ENCODE results near the gene TBC1D2B.

TBC1D2B gene

DNA sequence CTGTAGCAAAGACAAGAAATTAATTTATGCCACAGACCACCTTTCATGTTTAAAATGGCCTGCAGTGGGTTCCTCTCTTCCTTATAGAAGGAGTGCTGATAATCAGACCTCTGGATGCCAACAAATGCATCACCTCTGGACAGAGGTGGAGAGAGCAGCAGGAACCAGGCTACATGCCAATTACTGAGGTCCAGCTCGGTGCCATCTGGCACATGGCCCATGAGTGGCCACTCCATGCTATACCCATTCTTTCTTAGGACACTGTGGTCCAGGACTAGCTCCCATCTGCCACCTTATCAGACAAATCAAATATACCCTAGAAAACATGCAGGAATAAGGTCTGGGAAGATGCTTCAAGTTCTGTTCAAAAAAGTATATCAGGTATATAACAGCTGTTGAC is 60.7 kb downstream of the TBC1D2B start:
- H3K4me3 ChIP-seq (ENCODE audit: low read depth, low read length): no peak overlapping the region
- no peak for DNase-seq (ENCODE audit: low read depth)
- TF ChIP-seq, protein P1, sequence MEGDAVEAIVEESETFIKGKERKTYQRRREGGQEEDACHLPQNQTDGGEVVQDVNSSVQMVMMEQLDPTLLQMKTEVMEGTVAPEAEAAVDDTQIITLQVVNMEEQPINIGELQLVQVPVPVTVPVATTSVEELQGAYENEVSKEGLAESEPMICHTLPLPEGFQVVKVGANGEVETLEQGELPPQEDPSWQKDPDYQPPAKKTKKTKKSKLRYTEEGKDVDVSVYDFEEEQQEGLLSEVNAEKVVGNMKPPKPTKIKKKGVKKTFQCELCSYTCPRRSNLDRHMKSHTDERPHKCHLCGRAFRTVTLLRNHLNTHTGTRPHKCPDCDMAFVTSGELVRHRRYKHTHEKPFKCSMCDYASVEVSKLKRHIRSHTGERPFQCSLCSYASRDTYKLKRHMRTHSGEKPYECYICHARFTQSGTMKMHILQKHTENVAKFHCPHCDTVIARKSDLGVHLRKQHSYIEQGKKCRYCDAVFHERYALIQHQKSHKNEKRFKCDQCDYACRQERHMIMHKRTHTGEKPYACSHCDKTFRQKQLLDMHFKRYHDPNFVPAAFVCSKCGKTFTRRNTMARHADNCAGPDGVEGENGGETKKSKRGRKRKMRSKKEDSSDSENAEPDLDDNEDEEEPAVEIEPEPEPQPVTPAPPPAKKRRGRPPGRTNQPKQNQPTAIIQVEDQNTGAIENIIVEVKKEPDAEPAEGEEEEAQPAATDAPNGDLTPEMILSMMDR (IDR thresholded peaks at IDR 0.05; ENCODE audit: low read depth, low read length, missing control alignments): no peak

DNA sequence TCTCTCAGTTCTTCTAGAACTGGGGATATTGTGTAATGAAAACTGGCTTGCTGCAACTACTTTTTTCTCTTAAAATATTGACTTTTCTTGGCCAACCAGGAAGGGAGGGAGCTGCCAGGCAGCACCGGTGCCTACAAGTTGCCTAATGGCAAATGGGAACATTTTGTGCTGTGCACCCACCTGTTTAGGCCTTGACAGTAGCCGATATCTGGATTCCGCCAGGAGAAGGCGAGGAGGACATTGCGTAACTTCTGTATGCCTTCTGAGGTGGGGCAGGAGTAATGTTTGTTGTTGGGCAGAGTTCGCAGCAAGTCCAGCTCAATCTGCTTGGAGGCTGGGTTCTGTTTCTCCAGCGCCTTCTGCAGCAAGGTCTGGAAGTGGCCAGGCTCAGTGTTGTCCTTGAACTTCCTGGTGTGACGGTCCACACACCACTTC is 64.9 kb downstream of the TBC1D2B start:
- TF ChIP-seq, protein P1 (IDR thresholded peaks at IDR 0.05; ENCODE audit: low read depth, low read length, missing control alignments): no peak
- no peak for DNase-seq (ENCODE audit: low read depth)
- H3K4me3 ChIP-seq (ENCODE audit: low read depth, low read length): no peak overlapping the region

DNA sequence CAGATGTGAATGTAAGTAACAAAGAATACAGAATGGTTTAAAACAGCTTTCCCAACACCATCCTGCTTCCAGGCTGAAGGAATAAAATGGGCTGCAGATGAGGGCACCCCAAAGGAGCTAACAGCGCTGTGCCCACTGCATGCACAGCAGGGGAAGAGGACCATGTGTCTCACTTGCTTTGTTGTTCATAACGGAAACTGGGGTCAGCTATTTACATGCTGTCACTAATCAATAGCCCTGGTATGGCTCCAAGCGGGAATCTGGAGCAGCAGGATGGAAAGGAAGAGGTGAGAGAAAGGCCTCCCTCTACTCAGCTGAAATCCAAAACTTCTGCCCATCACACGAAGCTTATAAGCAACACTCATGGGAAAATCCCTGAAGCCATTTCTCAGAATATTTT is 67.4 kb downstream of the TBC1D2B start:
- TF ChIP-seq, protein P1 (IDR thresholded peaks at IDR 0.05; ENCODE audit: low read depth, low read length, missing control alignments): no peak
- no peak overlapping the region for H3K4me3 ChIP-seq (ENCODE audit: low read depth, low read length)
- no peak for DNase-seq (ENCODE audit: low read depth)

DNA sequence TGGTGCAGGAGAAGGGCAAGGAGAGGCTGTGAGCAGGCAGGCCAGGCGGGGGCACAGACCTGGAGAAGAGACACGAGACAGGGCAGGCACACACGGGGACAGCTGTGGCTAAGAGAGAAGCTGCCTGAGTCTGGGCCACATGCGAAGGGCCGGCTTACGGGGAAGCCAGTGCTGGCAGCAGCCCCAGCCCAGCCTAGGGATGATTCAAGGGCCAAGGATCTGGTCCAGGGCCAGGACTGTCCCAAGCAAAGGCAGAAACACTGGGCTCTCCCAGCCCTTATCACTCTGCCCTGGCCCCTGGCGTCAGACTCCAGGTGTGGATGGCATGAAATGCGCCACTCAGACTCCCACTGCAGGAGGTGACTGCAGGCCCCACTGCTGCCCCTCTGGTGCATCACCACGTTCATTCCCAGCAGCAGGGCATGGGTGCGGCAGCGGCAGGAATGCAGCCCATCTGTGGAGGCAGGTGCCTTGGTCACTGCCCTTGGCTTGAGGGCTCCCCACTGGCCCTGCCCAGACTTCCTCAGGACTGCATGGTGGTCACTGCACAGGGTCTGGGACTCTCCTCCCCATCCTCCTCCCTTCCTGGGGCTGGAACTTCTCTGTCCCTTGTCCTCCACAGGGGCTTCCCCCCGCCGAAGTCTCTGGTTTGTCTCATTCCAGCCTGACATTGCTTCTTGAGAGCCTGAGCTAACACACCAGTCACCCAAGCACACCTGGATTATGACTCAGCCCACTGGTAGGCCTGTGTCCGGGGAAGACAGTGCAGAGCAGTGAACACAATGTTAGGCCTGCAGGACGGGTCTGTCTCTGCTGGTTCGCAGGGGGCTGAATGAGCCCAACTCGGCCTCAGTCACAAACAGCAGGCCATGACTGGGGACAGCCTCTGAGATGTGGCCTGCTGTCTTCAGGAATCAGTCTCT is 69.3 kb downstream of the TBC1D2B start:
- H3K4me3 ChIP-seq (ENCODE audit: low read depth, low read length): no peak overlapping the region
- no peak for DNase-seq (ENCODE audit: low read depth)
- TF ChIP-seq, protein P1 (IDR thresholded peaks at IDR 0.05; ENCODE audit: low read depth, low read length, missing control alignments): no peak

DNA sequence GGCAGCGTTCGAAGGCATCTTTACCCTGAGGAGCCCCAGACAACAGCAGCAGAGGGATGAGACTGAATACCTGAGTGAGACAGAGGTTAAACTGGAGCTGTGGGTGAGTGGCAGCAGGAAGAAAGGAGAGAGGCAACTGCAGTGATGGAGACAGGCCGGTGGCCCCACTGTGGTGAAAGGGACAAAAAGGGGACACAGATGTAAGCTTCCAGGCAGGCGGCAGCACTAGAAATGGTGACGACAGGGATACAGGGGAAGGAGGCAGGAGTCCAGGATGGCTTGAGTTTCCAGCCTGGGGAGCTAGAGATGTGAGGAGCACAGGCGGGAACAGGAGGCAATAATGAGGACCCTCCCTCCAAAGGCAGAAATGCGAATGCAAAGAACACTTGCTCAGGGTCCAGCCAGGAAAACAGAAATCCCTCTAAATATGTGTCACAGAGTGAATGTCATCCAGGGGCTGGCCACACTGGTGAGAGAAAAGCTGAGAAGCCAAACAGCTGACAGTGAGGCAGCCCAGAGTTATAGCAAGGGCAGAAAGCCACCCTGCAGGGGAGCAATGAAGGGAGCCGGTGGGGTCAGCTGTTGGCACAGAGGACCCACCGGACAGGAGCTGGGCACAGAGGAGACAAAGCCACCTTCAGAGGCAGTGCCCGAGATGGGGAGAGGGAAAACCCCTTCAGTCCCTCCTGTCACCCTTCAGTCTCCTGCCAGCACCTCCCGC is 70.1 kb downstream of the TBC1D2B start:
- DNase-seq (ENCODE audit: low read depth): no peak
- no peak overlapping the region for H3K4me3 ChIP-seq (ENCODE audit: low read depth, low read length)
- TF ChIP-seq, protein P1 (IDR thresholded peaks at IDR 0.05; ENCODE audit: low read depth, low read length, missing control alignments): no peak

DNA sequence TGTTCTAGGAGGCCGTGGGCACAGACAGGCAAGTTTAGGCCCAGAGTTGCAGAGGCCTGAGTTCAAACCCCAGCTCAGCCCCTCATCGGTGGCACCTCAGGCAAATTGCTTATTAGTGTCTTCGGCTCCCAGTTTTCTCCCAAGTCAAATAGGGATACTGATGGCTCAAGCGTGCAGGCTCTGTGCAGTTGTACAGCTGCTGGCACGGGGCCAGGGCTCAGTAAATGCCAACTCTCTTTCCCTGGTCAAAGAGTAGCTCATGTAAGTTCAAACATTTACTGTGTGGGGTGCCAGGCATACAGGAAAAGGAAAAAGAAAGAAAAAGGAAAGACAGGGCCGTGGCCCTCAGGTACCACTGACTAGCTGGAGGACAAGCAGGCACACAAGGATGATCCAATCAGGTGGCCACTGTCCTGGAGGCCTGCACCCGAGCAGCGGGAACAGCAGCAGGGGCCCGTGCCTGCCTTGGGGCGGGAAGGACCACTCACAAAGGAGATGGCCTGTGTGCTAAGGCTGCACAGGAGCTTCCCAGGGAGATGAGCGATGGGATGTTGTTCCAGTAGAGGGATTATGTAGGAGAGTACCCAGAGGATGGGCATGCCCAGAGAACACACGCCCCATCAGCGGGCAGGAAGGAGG is 70.8 kb downstream of the TBC1D2B start:
- TF ChIP-seq, protein P1 (IDR thresholded peaks at IDR 0.05; ENCODE audit: low read depth, low read length, missing control alignments): no peak
- no peak for DNase-seq (ENCODE audit: low read depth)
- H3K4me3 ChIP-seq (ENCODE audit: low read depth, low read length): no peak overlapping the region
